ENCODE measurements around the gene EXOC3.
"Not testable (repeated sequence)": the region's sequence is repeated elsewhere in the genome, so short reads cannot be mapped to it uniquely, and the experiment has no call there.

EXOC3 gene

GRCh38 chr5:406041-406440 is 36.9 kb upstream of the EXOC3 start:
- in situ Hi-C loops (cut with MboI; ENCODE audit: low sequenced_read_pairs) = no loop called here

DNA sequence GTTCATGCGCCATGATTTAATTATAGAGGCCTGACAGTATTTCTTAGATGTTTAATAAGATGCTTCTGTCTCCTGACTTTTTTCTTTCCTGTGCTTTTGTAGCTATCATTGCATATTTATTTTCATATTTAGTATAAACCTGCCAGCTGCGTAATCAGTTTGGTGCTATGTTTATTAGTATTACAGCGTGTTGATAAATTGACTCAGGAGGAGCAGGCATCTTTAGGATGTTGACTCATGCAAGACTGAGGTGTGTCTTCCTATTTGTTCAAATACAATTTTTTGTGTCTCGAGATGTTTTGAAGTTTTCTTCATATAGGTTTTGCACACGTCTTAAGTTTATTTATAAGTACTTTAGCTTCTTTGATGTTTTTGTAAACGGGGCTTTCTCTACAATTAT is 35.9 kb upstream of the EXOC3 start:
- in situ Hi-C loops (cut with MboI; ENCODE audit: low sequenced_read_pairs) = no loop called here

- in situ Hi-C loops (cut with MboI; ENCODE audit: low sequenced_read_pairs) = no loop called here
Observed at GRCh38 chr5:407801-408268, 35.1 kb upstream of the EXOC3 start.

DNA sequence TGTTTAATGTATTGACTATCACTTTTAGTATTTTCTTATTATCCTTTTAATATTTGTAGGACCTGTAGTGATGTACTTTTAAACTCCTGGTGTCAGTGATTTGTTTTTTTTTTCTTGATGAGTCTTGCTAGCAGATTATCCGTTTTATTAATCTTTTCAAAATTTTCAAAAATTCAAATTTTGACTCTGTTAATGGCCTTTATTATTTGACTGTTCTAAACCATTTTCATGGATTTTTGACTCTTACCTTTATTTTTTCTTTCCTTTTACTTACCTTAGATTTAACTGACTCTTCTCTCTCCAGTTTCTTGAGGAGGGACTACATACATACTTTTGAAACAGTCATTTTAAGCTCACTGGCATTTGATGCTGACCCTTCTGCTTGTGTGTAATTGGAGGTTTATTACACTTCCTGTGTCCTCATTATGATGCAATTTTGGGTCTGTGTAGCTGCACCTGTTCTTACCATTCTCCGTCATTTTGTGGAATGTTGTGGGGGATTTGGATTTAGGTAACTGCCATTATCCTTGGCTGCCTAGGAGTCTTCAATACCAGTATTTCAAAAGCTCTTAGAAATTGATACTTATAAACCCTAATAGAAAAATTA is 32.0 kb upstream of the EXOC3 start:
- in situ Hi-C loops (cut with MboI; ENCODE audit: low sequenced_read_pairs) = no loop called here

DNA sequence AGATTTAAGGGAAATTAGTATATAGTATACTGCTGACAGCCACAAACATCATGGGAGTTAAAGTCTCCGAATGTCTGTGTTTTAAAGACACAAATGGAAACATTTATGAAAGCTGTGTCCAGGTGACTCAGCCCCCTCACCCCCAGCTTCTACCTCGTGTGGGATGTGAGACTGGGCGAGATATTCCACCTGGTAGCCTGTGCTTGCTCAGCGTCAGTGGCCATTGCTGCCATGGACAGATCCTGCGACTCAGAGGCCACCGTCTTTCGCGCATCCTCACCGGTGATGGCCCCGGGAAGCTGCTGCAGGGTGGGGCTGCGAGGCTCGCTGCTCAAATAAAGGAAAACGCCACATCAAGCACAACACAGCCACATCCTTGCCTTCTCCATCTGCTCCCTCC is 31.2 kb upstream of the EXOC3 start:
- in situ Hi-C loops (cut with MboI; ENCODE audit: low sequenced_read_pairs) = no loop called here

DNA sequence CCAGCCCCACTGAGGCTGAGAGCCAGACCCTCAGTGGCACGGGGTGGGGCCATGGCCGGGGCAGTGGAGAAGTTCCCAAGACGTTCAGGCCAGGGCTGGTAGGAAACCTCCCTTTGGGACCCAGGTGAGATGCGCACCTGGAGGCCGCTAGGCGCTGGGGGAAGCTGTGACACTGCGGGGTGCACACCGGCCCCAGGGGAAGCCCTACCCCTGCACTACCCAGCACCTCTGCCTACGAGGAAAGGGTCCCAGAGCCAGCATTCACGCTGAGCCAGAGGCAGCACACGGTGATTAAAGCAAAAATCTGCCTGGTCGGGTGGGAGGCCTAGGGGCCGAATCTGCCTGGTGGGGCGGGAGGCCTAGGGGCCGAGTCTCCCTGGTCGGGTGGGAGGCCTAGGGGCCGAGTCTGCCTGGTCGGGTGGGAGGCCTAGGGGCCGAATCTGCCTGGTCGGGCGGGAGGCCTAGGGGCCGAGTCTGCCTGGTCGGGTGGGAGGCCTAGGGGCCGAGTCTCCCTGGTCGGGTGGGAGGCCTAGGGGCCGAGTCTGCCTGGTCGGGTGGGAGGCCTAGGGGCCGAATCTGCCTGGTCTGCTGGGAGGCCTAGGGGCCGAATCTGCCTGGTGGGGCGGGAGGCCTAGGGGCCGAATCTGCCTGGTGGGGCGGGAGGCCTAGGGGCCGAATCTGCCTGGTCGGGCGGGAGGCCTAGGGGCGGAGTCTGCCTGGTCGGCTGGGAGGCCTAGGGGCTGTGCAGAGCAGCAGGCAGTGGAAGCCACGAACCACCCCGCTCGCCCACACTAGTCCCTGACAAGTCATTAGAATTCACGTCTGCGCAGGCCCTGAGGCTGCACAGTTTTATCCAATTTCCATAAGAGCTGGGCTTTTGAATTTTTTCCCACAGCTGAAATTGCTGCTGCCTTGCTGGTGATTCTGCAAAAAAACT is 27.7 kb upstream of the EXOC3 start:
- in situ Hi-C loops (cut with MboI; ENCODE audit: low sequenced_read_pairs) = not testable (repeated sequence)

GRCh38 chr5:415928-416635 is 26.9 kb upstream of the EXOC3 start:
- in situ Hi-C loops (cut with MboI; ENCODE audit: low sequenced_read_pairs) = no loop called here

DNA sequence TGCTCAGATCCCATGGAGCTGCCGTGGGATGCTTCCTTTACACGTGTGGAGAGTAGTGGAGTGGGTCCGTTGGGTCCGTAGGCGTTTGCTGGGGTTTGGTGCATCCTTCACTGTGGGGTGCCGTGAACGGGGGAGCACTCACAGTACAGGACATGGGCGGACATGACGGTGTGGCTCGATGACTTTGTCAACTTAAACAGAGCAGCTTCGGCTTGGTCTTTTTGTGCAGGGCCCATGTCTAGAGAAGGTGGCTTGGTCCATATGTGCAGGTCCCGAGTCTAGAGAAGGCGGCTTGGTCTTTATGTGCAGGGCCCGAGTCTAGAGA is 26.4 kb upstream of the EXOC3 start:
- in situ Hi-C loops (cut with MboI; ENCODE audit: low sequenced_read_pairs) = no loop called here

- in situ Hi-C loops (cut with MboI; ENCODE audit: low sequenced_read_pairs) = no loop called here
Observed at GRCh38 chr5:417301-418161, 25.4 kb upstream of the EXOC3 start.

- in situ Hi-C loops (cut with MboI; ENCODE audit: low sequenced_read_pairs) = no loop called here
Observed at GRCh38 chr5:418162-419121, 24.5 kb upstream of the EXOC3 start.

DNA sequence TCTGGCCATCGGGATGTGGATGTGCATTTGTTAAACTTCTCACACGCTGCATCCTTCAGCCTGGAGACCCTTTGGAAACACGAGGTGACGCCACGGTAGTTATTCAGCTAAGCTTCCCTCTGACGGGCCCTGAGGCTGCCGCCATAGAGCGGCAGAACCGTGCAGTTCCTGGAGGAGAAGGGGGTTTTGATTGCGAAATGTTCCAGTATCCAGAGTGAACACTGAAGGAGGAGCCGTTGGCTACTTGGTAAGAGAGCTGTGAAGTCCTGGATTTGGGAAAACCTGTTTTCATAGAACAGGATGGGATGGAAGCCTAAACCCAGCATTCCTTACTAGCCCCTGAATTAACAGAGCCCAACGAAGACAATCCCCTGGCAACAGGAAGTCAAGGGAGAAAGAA is 23.0 kb upstream of the EXOC3 start:
- in situ Hi-C loops (cut with MboI; ENCODE audit: low sequenced_read_pairs) = no loop called here

- in situ Hi-C loops (cut with MboI; ENCODE audit: low sequenced_read_pairs) = no loop called here
Observed at GRCh38 chr5:420632-421286, 22.2 kb upstream of the EXOC3 start.

DNA sequence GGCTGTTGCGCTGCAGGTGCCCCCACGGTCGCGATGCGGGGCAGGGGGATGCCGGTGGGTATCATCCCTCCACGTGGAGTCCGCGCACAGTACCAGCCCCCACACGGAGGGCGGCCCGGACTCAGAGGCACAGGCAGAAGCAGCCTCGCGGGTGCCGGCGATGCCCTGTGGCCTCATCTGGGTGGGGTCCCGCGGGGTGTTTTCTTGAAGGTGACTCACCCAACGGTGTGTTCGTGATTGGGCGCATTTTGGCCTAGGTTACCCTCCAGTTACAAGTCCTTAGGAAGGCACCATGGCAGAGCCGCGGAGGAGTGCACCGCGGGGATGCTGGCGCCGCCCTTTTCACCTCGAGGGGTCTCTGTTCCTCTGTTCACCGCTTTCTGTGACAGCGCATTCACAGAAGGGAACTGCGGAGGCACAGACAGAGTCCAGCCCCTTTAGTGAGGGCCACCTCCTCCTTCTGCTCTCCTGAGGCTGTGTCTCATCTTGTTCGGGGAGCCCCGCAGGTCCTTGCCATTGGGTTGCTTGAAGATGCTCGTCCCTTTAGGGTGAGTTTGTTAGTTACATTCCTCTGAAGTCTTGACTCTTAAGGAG is 21.6 kb upstream of the EXOC3 start:
- in situ Hi-C loops (cut with MboI; ENCODE audit: low sequenced_read_pairs) = no loop called here

- in situ Hi-C loops (cut with MboI; ENCODE audit: low sequenced_read_pairs) = no loop called here
Observed at GRCh38 chr5:421901-422300, 21.1 kb upstream of the EXOC3 start.

DNA sequence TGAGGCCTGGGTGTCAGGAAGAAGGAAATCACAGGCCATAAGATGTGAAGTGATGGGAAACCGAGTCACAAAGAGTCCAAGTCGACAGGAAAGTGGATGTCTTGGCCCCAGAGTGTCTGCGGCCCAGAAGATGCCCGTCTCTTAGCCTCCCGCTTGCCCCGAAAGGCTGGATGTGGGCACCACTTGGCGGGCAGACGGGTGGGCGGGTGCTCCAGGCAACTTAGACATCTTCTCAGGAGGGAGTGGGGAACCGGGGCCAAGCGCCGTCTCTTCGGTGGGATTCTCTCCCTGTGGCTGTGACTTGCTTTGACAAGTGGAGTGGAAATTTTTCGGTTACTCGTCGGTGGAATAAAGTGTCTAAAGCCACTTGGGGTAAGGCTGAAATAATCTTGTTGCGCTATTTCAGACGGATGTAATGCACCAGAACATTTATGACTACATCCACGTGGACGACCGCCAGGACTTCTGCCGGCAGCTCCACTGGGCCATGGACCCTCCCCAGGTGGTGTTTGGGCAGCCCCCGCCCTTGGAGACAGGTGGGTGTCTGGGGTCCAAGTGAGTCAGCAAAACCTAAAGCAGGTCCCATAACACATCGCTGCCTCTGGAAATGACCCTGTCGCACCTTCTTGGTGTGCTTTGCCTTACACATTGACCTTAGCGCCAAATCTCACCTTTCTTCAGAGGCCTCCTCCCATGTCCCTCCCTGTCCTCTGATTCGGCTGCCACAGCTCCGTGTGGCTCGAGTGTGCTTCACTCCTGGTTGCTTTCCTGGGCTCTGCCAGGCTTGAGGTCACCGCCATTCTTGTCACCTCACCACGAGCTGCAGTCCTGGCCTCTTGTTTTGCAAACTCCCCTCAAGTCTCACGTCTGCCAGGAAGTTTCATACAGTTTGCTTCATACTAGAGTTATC is 20.4 kb upstream of the EXOC3 start:
- in situ Hi-C loops (cut with MboI; ENCODE audit: low sequenced_read_pairs) = no loop called here

DNA sequence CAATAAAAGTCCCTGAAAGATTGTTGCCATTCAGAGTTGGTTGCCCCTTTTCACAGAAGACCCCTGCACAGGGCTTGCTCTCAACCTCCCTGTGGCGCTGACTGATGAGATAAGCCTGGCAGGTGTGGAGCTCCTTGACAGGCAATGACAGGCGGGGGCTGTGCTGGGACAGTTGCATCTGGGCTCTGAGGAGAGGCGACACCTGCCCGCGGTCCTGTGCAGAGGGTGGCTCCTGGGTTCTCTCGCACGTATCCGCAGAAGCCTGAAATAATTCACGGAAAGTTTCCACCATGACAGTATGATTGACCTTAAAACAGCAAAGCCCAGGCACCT is 19.8 kb upstream of the EXOC3 start:
- in situ Hi-C loops (cut with MboI; ENCODE audit: low sequenced_read_pairs) = no loop called here

DNA sequence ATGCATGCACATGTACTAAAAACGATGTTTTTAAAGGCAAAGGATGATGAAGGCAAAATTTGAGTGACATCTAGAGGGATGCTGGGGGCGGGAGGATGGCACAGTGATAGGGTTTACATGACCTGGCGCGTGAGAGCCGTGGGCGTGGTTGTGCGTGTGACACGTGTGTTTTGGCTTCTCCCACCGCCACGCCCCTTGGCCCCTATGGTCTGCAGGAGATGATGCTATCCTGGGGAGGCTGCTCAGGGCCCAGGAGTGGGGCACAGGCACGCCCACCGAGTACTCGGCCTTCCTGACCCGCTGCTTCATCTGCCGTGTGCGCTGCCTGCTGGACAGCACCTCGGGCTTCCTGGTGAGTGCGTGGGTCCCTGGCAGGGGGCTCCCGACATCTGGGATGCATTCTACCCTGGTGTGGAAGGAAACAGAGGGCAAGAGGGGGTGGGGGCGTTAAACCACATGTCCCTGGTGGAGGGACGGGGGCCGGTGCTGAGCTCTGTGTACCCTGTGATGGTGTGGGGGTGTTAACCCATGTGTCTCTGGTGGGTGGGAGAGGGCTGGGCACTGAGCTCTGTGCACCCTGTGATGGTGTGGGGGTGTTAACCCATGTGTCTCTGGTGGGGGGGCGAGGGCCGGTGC is 19.2 kb upstream of the EXOC3 start:
- in situ Hi-C loops (cut with MboI; ENCODE audit: low sequenced_read_pairs) = no loop called here

Measured in HL-60/S4 treated with phorbol 12-myristate 13-acetate at 8.2 ng/mL for 4 days and 3 days (cell line).